Measurements from ENCODE around the gene GDF15. TPM values are rescaled to one million over a fixed set of nuclear protein-coding genes. Genes with fewer than 3 reads are reported as not detected.

Gene GDF15
- polyA plus RNA-seq, 4 donors: 2.8 to 15.0 (median 6.6) TPM

- DNase-seq (ENCODE audit: low read depth in 4 of 4, low spot score in 3 of 4): no peak
Observed at GRCh38 chr19:18417250-18418028, 31.5 kb downstream of the GDF15 start.

GRCh38 chr19:18418029-18418482, 32.1 kb downstream of the GDF15 start:
- no peak for DNase-seq (ENCODE audit: low read depth in 4 of 4, low spot score in 3 of 4)

DNA sequence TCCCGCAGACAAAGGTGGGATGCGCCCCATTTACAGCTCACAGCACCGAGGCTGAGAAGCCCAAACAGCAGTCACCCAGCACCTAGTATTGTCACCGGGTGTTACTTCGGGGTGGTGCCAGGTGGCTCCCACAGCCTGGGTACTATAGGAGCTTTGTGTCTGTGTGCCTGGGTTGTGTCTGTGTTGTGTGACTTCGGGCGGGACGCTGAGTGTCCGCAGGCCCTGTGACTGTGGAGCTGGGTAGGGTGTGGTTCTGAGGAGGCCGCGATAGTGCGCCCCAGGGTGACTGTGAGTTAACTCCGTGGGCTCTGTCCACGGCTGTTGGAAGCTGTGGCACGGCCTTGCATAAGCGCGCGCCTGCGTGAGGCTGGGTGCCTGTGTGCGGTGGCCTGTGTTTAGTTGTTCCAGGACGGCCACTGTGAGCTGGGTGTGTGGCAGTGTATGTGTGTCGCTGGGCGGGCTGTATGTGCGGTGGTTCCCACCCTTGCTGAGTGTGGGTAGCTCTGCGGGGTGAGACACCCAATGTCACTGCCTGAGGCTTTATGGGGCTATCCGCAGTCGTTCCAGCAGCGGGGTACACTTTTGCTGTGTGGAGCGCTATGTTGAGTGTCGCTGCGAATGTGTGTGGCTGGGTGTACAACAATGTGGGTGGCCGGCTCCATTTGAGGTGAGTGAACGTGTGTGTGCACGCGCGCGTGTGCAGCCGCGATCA, 32.7 kb downstream of the GDF15 start:
- no peak for DNase-seq (ENCODE audit: low read depth in 4 of 4, low spot score in 3 of 4)

- DNase-seq (ENCODE audit: low read depth in 4 of 4, low spot score in 3 of 4): no peak
Observed at GRCh38 chr19:18419195-18419698, 33.3 kb downstream of the GDF15 start, which contains the start of gene SSBP4. Gene SSBP4 (plus strand): TSS chr19:18419398. CDS start chr19:18419649, 251 bp downstream.

GRCh38 chr19:18419699-18420460, 33.9 kb downstream of the GDF15 start:
- no peak for DNase-seq (ENCODE audit: low read depth in 4 of 4, low spot score in 3 of 4)

DNA sequence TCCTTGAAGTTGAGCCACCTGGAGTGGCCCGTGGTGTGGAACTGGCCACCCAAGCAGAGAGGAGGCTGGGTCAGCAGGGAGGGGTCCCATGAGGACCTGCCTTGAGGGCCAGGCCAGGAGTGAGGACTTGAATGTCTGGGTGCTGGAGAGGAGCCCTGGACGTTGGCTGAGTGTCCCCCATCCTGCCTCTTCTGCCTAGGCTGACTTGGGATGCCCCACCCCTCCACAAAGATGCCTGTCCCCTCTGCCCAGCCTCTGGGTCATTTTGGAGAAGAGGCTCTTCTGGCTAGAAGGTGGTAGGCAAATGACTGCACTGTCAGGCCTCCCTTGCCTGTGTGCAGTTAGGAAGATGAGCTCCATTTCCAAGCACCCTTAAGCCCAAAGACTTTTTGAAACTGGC, 35.0 kb downstream of the GDF15 start:
- DNase-seq (ENCODE audit: low read depth in 4 of 4, low spot score in 3 of 4): no peak

DNA sequence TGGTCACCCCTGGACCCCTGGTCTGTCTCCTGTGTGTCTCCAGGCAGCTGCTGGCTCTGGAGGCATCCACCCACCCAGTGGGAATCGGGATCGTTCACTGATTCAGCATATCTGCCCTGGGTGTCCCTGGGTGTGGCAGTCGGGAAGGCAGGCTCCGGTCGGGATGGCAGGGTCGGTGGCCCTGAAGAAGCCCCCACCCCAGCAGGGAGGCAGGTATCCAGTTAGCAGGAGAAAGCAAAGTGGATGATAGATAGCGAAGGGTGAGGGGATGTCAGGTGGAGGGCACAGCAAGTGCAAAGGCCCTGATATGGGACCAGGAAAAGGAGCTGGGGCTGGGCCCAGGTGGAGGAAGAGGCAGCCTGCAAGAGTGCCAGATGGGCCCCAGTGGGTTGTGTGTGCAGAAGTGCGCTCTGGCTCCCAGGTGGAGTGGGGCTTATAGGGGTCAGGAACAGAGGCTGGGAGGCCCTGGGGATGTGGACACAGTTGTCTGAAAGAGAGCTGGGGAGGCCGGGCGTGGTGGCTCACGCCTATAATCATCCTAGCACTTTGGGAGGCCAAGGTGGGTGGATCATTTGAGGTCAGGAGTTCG, 35.5 kb downstream of the GDF15 start:
- no peak for DNase-seq (ENCODE audit: low read depth in 4 of 4, low spot score in 3 of 4)

GRCh38 chr19:18422530-18423191, 36.7 kb downstream of the GDF15 start:
- no peak for DNase-seq (ENCODE audit: low read depth in 4 of 4, low spot score in 3 of 4)

- DNase-seq (ENCODE audit: low read depth in 4 of 4, low spot score in 3 of 4): no peak
Observed at GRCh38 chr19:18423258-18424020, 37.5 kb downstream of the GDF15 start.

GRCh38 chr19:18424122-18424889, 38.3 kb downstream of the GDF15 start:
- DNase-seq (ENCODE audit: low read depth in 4 of 4, low spot score in 3 of 4): no peak

DNA sequence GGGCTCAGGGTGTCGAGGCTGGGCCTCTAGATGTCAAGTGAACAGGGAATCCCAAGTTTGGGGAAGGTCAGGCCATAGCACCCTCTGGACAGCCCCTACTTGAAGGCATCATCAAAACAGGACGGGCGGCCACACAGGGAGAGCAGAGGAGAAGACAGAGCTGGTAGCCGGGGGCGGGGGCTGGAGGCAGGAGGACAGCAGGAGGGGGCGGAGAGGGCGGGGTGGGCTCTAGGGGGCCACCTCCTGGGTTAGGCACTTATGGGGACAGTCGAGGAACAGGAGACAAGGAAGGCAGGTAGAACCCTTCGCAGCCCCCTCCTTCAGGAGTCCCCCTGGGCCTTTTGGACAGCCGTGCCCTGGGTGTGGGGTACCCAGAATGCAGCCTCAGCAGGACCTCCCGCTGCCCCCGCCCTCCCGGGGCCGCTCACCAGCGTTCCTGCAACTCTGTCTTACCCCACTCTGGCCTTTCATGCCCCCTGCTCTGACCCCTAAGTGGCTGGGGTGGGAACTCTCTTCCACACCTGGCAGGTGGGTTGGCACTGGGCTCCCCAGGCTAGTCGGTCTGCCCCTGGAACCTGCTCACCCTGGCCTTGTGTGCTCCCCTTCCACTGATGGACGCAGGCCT, 39.0 kb downstream of the GDF15 start:
- DNase-seq (ENCODE audit: low read depth in 4 of 4, low spot score in 3 of 4): no peak

- DNase-seq (ENCODE audit: low read depth in 4 of 4, low spot score in 3 of 4): no peak
Observed at GRCh38 chr19:18425515-18426415, 39.8 kb downstream of the GDF15 start.

DNA sequence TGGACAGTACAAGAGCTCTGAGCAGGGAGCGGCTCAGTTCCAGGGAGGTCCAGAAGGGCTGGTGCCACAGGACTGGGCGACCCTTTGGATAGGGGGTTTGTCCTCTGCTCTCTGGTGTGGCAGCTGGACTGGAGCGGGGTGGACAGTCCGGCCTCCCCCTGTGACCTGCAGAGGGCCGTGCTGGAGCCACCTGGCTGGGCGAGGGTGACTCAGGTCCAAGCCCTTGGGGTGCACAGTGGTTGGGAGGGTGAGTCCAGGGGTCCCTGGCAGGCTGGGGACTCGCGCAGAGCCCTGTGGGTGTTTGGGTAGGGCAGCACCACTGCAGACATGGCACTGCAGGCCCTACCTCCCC, 40.4 kb downstream of the GDF15 start:
- DNase-seq (ENCODE audit: low read depth in 4 of 4, low spot score in 3 of 4): no peak

- DNase-seq (ENCODE audit: low read depth in 4 of 4, low spot score in 3 of 4): no peak
Observed at GRCh38 chr19:18427080-18427742, 41.3 kb downstream of the GDF15 start.

- DNase-seq (ENCODE audit: low read depth in 4 of 4, low spot score in 3 of 4): no peak
Observed at GRCh38 chr19:18427743-18428113, 41.8 kb downstream of the GDF15 start.

DNA sequence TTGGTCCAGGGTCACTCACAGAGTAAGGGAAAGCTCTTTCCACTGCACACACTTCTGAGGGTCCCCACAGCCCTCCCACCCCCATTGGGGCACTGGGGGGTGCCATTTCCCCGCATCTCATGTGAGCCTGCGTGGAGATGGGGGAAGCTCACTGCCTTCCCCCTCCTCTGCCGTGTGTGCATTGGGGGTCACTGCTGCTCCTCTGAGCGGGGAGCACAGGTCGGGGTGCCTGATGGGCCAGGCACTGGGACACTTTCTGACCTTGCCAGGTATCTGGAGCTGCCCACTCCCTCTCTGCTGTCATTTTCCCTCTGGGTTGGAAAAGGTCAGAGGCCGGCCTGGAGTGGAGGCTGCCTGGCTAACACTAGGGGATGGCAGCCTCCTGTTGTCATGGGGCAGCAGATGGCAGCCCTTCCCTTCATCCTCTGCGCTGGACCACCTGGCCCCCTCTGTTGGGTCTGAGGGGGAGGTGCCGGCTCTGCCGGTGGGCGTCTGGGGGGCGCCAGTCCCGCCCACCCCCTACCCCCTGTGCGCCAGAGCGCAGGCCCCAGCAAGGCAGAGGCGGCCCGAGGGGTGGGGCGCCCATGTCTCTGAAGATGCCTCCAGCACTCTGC, 42.3 kb downstream of the GDF15 start:
- no peak for DNase-seq (ENCODE audit: low read depth in 4 of 4, low spot score in 3 of 4)

Measured in right renal pelvis (tissue), 4 donors.